Heart left ventricle (tissue), 13 donors: Measurements from ENCODE around the gene GALNT14.

ENCODE experiments used
- CTCF ChIP-seq, 12 donors: fragments of 200-600 bp; sonication (generic) in 4 of 12; IDR thresholded peaks; one replicate each; pipeline versions ENCODE4 v1.5.0 to v1.8.0; 2018 to 2022; ENCODE audit warnings: antibody characterized with exemption in 12 of 12, mild to moderate bottlenecking in 5 of 12
- POLR2A ChIP-seq, 2 donors: fragments of 450-650 bp; IDR thresholded peaks; one replicate each; pipeline ENCODE4 v1.6.1; 2017; ENCODE audit warnings: antibody characterized with exemption in 2 of 2, mild to moderate bottlenecking in 2 of 2, moderate library complexity in 2 of 2
- donor health status: ischemic (EF 13 %, LVEDD 7.1; RV severe dilation, severe dysfunction).
- donor health status: DM: no; HTN: yes; CAD: no.
- donor health status: DM: no; HTN: no; CAD: no.
- donor health status: ischemic (EF 25% LVEDD 6.9; RV normal size, moderate dysfunction).
- donor health status: ischemic (EF 25% LVEDD 5.7; RV mildly dilated, moderate dysfunction).
- donor health status: ischemic (EF 35%, LVEDD 5.7; RV mildly dilated, moderate dysfunction).
- donor health status: nonischemic (EF 11% LVEDD 7.7; RV severe dilation, severe dysfunction).
- donor health status: DM: yes; HTN: yes; CAD: no.
- donor health status: PGD.
- donor health status: ischemic (EF 29% LVEDD 5.4; RV normal size, mild dysfunction).
- donor health status: nonischemic (EF 23%, LVEDD 6.1; RV moderate dilation, normal function).

- TF ChIP-seq CTCF (IDR thresholded peaks at IDR 0.05) = no peak
- TF ChIP-seq POLR2A (IDR thresholded peaks at IDR 0.05) = no peak
These were observed 9.4 kb upstream of the GALNT14 start for GRCh38 chr2:31147645-31148044.
